Central memory CD8-positive, alpha-beta T cell (primary cell): ENCODE measurements around the gene BNC2.
"Not testable (repeated sequence)": the region's sequence is repeated elsewhere in the genome, so short reads cannot be mapped to it uniquely, and the experiment has no call there.

Experiments used
- ATAC-seq: fragments of 150-1000 bp; cut with Tn5 transposase; replicated peaks from 2 replicates; pipeline ENCODE4 v1.10.0; 2022; ENCODE audit warnings: mild to moderate bottlenecking, moderate FRiP score, moderate number of reproducible peaks; ENCODE audit not compliant: poor library complexity, severe bottlenecking; ENCODE audit errors: extremely low read depth
- DNase-seq, 2 donors: peaks; one replicate each; pipeline ENCODE4 v3.0.0; 2021; ENCODE audit warnings: low spot score in 2 of 2
- H3K27ac Mint-ChIP-seq: one replicate; pipeline ENCODE4 v1.8.0; 2022; ENCODE audit warnings: low read depth, mild to moderate bottlenecking, moderate library complexity, mixed read lengths
- H3K27me3 Mint-ChIP-seq: one replicate; pipeline ENCODE4 v1.8.0; 2022; ENCODE audit warnings: mixed read lengths
- H3K36me3 Mint-ChIP-seq: one replicate; pipeline ENCODE4 v1.8.0; 2022; ENCODE audit warnings: mild to moderate bottlenecking, moderate library complexity, mixed read lengths; ENCODE audit not compliant: insufficient read depth
- H3K4me1 Mint-ChIP-seq: one replicate; pipeline ENCODE4 v1.8.0; 2022; ENCODE audit warnings: mixed read lengths
- H3K4me3 Mint-ChIP-seq: one replicate; pipeline ENCODE4 v1.8.0; 2022; ENCODE audit warnings: mild to moderate bottlenecking, moderate library complexity, mixed read lengths
- H3K9me3 Mint-ChIP-seq: one replicate; pipeline ENCODE4 v1.8.0; 2022; ENCODE audit warnings: mixed read lengths

BNC2 gene

DNA sequence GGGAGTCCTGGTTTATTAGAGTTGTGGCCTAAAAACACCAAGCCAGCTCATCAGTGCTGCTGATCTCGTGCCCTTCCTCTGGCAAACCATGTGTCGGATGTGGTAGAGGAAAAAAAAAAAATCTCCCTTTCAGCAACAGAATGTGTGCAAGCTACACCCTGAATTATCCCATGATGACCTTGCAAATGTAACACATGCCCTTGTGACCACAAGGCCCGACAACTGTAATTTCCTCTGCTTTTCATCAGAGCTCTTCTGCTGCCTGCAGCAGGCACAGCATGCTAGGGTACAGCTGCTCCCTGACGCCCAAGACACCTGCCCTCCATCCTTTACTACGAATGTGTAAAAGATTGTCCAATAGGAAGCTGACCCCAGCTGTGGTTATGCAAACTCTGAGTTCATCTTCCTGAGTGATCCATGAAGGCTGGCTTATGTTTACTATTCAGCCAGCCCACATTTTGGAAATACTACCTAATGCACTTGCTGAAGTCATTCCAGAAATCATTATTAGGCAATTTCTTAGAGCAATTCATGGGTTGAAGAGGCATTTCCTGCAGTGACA lies 14.6 kb upstream of the BNC2 start:
- peak; percentile 77 for ATAC-seq
- no peaks in the 10 kb centered on the region for H3K27me3 Mint-ChIP-seq
- DNase-seq, result no peak
- H3K36me3 Mint-ChIP-seq, result peaks cover 3% of the 10 kb centered on the region
- H3K4me3 Mint-ChIP-seq, result no peak overlapping the region
- H3K9me3 Mint-ChIP-seq, result peaks cover 30% of the 10 kb centered on the region
- no peaks in the 10 kb centered on the region for H3K4me1 Mint-ChIP-seq
- no peak overlapping the region for H3K27ac Mint-ChIP-seq

DNA sequence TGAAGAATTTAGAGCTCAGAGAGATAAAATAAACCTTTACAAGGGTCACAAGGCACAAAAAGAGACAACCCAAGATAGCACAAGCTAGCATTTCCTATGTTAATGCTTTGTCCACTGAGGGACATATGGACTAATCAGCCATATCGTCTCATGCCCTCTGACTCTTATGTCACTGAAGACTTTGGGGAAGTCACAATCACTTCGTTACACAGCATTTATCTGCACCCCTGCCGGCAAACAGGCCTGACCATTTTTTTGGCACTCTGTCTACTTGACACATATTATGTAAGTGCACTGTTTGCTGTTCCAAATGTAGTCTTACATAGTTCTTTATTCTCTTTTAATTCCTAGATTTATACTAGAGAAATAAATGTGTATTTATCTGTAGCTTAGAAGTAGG lies 13.9 kb upstream of the BNC2 start:
- ATAC-seq, result peak; percentile 7
- Mint-ChIP-seq H3K27me3 (no peaks in the 10 kb centered on the region), H3K36me3 (peaks cover 3% of the 10 kb centered on the region), H3K4me1 (no peaks in the 10 kb centered on the region), H3K4me3 (no peak overlapping the region), H3K27ac (no peak overlapping the region), H3K9me3 (peaks cover 25% of the 10 kb centered on the region)
- DNase-seq, result no peak

DNA sequence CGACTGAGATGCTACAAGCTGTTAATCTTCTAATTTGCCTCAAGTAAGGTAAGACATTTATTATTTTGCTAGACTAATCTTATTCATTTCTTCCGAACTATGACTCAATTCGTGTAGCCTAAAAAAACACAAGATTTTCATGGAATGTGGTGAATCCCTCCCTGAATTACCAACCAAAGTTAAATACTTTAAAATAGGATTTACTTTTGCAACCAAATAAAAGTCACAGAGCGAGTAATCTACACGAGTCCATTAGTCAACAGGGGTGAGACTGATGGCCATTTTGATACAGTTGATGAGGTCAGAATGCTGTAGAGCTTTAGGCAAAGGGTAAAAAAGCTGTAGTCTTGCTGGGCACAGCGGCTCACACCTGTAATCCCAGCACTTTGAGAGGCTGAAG lies 13.1 kb upstream of the BNC2 start:
- no peak overlapping the region for H3K27ac Mint-ChIP-seq
- no peaks in the 10 kb centered on the region for H3K27me3 Mint-ChIP-seq
- ATAC-seq (no peak), DNase-seq (no peak)
- H3K4me3 Mint-ChIP-seq, result no peak overlapping the region
- H3K36me3 Mint-ChIP-seq, result peaks cover 3% of the 10 kb centered on the region
- no peaks in the 10 kb centered on the region for H3K4me1 Mint-ChIP-seq
- peaks cover 24% of the 10 kb centered on the region for H3K9me3 Mint-ChIP-seq

DNA sequence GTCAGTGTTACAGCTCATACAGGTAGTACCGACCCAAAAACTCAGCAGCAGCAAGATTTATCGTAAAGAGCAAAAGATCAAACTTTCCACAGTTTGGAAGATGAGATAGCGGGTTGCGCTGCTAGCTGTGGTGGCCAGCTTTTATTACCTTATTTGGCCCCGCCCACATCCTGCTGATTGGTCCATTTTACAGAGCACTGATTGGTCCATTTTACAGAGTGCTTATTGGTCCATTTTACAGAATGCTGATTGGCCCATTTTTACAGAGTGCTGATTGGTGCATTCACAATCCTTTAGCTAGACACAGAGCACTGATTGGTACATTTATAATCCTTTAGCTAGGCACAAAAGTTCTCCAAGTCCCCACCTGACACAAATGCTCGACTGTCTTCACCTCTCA lies 12.0 kb upstream of the BNC2 start:
- H3K36me3 Mint-ChIP-seq, H3K4me1 Mint-ChIP-seq, H3K4me3 Mint-ChIP-seq, ATAC-seq, DNase-seq, H3K27ac Mint-ChIP-seq, H3K27me3 Mint-ChIP-seq: not testable (repeated sequence)
- H3K9me3 Mint-ChIP-seq, result peaks cover 25% of the 10 kb centered on the region

DNA sequence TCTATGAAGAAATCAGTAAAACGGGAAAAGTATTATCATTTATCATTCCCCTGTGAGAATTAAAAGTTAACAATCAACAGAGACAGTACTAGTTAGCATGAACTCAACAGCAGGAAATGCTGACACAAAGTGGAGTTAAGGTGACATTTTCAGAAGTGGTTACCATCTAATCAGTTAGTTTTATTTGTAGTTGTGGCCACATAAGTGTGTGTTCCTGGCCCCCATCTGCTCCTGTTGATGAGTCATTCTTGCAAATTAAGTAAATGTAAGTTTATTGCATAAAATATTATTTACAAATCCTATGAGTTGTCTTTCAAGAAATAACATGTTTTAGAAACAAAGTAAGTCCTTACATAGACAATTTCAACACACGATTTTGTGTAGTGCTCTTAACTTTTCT lies 8.9 kb upstream of the BNC2 start:
- Mint-ChIP-seq H3K9me3 (peaks cover 17% of the 10 kb centered on the region), H3K4me3 (no peak overlapping the region), H3K4me1 (no peaks in the 10 kb centered on the region), H3K27ac (no peak overlapping the region), H3K36me3 (peaks cover under 1% of the 10 kb centered on the region), H3K27me3 (no peaks in the 10 kb centered on the region)
- no peak for DNase-seq
- ATAC-seq, result no peak

DNA sequence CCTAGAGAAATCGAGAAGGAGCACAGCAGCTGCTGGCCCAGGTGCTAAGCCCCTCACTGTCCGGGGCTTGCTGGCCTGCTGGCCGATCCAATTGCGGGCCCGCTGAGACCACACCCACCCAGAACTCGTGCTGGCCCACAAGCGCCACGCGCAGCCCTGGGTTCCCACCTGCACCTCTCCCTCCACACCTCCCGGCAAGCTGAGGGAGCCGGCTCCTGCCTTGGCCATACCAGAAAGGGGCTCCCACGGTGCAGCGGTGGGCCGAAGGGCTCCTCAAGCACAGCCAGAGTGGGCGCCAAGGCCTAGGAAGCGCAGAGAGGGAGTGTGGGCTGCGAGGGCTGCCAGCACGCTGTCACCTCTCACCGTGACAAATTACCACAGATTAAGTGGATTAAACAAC lies 6.8 kb upstream of the BNC2 start:
- no peak overlapping the region for H3K27ac Mint-ChIP-seq
- DNase-seq (no peak), ATAC-seq (no peak)
- H3K27me3 Mint-ChIP-seq, result no peaks in the 10 kb centered on the region
- peaks cover 17% of the 10 kb centered on the region for H3K9me3 Mint-ChIP-seq
- no peaks in the 10 kb centered on the region for H3K36me3 Mint-ChIP-seq
- no peak overlapping the region for H3K4me3 Mint-ChIP-seq
- H3K4me1 Mint-ChIP-seq, result no peaks in the 10 kb centered on the region

DNA sequence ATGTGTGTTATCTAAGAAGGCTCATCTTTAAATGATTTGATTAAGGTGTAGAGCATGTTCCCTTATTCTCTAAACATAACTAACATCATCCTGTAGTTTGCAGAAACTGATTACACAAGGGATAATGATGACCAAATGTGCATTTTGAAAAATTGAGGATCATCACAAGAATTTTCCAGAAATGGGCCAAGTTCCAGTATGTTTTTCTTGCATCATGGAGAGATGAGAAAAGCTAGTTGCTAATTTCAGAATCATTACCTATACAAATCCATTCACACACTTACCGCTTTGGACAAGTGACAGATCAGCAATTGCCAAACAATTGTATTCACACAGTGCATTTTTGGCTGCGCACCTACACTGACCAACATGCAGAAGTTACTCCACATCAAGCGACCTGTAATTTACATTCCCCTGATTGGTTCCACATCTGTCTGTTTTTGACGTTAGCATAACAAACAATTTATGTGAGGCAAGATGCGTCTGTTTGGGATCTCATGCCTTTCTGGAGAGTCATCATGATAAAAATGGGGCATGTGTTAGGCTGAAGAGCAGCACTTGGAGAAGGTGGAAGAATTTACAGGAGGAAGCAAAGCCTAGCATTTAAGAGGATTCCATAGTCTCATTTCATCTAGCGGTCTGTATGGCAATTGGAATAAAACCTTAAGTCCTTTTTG lies 2.8 kb upstream of the BNC2 start:
- no peaks in the 10 kb centered on the region for H3K4me1 Mint-ChIP-seq

DNA sequence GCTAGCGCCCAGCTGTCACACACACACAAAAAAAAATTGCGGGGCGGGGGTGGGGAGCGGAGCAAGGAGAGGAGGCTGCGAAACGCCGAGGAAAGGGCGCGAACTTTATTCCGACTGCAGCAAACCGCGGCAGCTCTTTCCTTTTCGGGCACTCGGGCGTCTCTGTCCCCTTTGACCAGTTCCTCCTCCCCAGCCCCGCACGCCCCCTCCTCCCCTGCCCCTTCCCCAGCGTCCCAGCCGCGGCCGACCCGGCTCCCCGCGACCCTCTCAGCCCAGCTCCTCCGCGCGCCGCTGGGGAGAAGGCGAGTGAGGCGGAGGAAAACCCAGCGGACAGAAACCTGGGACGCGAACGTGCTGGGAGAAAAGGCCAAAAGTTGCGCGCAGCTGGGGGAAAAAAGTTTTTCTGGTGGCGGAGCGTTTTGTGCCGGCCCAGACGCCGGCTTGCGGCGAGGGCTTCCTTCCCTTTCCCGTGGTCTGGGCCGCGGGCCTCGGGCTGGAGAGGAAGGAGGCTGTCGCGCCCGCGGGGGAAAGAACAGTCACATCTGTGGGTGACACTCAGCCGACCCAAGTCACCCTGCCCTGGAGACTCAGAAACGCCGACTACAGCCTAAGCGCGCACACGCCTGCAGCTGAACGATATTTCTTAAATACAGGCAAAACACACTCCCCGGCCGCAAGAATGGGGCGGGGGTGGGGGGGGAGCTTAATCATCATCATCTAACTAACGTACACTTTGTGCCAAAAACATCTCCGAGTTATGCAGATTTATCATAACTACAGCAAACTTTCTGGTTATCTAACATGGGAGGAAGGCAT lies 1.1 kb upstream of the BNC2 start:
- Mint-ChIP-seq H3K4me1 (no peaks in the 10 kb centered on the region), H3K4me3 (peak overlapping the region; percentile 68), H3K9me3 (no peaks in the 10 kb centered on the region), H3K36me3 (no peaks in the 10 kb centered on the region), H3K27me3 (peaks cover 13% of the 10 kb centered on the region), H3K27ac (no peak overlapping the region)
- no peak for ATAC-seq
- no peak for DNase-seq

More for the DNA sequence above, 2.8 kb upstream of the BNC2 start:
- H3K36me3 Mint-ChIP-seq, result no peaks in the 10 kb centered on the region
- ATAC-seq (no peak), DNase-seq (no peak)
- peaks cover 5% of the 10 kb centered on the region for H3K9me3 Mint-ChIP-seq
- H3K27ac Mint-ChIP-seq, result no peak overlapping the region
- H3K27me3 Mint-ChIP-seq, result peaks cover 13% of the 10 kb centered on the region
- H3K4me3 Mint-ChIP-seq, result no peak overlapping the region

DNA sequence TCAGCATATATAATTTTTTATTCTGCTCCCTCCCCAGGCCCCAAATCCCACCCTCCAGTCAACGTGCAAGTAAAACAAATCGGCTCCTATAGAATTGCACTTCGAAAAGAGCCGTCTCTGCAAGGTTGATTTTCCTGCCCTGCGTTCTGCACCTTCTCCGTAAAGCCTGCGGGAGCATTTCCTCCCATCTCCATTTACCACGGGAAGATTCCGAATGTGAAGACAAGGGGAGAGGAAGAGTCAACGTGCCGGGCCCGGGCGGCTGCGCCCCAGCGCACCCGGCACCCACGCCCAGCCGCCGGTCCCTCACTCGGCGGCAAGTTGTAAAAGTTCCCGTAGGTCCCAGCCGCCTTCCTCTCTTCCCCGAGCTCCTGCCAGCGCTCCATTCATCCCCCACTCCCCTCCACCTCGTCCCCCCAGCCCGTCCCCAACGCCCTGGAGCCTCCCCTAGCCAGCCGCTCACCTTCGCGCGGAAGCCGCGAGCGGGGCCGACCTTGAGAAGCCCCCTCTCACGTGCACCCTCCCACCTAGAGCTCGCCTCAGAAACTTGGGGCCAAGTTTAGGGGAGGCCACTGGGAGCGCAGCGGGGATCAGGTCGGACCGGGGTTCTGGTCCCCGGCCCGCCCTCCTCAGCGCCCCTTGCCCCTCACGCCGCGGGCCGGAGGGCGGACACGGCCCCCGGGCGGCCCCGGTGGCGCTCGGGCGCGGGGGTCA lies 431 bp downstream of the BNC2 start:
- ATAC-seq, result no peak
- no peaks in the 10 kb centered on the region for H3K36me3 Mint-ChIP-seq
- no peaks in the 10 kb centered on the region for H3K4me1 Mint-ChIP-seq
- H3K27me3 Mint-ChIP-seq, result peaks cover 13% of the 10 kb centered on the region
- no peak overlapping the region for H3K27ac Mint-ChIP-seq
- no peak overlapping the region for H3K4me3 Mint-ChIP-seq
- no peaks in the 10 kb centered on the region for H3K9me3 Mint-ChIP-seq
- no peak for DNase-seq

DNA sequence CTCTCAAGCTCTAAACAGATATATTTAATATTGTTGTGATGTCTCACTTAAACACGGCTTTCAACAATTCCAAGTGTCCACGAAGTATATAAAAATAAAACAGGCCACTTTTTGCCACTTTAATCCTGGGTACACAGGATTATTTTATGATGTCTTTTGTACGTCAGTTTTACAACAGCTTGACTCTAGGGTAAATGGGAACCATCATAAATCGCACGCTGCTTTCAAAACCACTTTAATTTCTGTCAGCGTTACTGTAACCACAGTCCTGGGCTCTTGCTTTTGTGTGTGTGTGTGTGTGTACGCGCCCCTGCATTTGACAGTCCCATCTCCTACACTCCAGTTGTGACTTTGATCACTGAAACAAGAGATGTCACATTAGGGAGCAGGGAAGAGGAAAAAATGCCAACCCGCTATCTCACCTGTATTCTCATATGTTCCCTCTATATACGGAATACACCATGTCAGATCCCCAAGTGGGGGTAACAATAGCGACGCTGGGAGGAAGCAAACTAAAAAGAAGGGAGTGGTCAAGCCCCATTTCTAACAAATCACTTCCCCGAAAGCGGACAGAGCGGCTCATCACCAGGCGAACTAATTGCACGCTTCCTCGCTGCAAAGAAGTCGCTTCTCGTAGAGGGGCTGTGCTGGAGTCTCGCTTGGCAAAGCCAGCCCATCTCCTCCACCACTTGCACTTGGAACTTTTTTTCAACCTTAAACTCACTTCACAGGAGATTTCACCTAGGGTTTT lies 1.2 kb downstream of the BNC2 start:
- Mint-ChIP-seq H3K27me3 (peaks cover 13% of the 10 kb centered on the region), H3K4me1 (no peaks in the 10 kb centered on the region), H3K4me3 (no peak overlapping the region), H3K27ac (no peak overlapping the region), H3K9me3 (no peaks in the 10 kb centered on the region), H3K36me3 (no peaks in the 10 kb centered on the region)
- ATAC-seq (no peak), DNase-seq (no peak)

DNA sequence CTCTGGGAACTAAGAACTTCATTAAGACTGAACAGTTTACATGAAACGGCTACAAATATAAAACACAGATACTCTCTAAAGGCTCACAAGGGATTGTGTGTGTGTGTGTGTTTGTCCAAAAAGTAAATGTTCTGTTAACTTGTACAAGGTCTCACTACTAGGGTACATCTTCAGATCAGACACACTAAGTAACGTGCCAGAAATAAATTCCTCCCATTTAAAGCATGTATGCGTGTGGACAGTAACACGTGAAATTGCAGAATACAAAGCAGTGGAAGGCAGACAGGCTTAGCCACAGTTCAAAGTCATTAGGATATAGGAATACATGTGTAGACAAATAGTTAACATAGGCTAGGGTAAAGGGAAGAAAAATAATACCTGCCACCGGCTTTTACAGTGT lies 1.8 kb downstream of the BNC2 start:
- Mint-ChIP-seq H3K27ac (no peak overlapping the region), H3K9me3 (no peaks in the 10 kb centered on the region), H3K36me3 (no peaks in the 10 kb centered on the region), H3K4me1 (no peaks in the 10 kb centered on the region), H3K27me3 (peaks cover 13% of the 10 kb centered on the region), H3K4me3 (no peak overlapping the region)
- no peak for DNase-seq
- no peak for ATAC-seq
